Measurements from ENCODE around the gene ARHGAP15.

ARHGAP15 gene

DNA sequence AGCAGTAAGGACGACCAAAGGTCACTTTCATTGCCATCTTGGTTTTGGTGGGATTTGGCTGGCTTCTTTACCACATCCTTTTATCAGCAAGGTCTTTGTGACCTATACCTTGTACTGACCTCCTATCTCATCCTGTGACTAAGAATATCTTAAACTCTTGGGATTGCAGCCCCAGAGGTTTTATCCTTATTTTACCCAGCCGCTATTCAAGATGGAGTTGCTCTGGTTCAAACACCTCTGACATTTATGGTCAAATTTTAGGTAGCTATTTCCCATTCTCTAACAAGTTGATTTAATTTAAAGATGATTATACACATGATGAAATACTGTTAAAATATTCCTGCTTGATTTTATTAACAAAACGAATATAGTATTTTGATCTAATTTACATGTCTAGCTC, 326.1 kb downstream of the ARHGAP15 start:
- H3K4me3 ChIP-seq (replicated peaks; ENCODE audit: insufficient read depth, low read length): no peak overlapping the region
- no peak for DNase-seq (ENCODE audit: low read depth in 1 of 2, low spot score in 1 of 2)
- H3K27ac ChIP-seq (replicated peaks): no peak overlapping the region
- TF ChIP-seq SPI1 (IDR thresholded peaks at IDR 0.05; ENCODE audit: borderline replicate concordance, low read depth) (no peak), GABPA (IDR thresholded peaks at IDR 0.05; ENCODE audit: low read depth) (no peak), POLR2AphosphoS5 (IDR thresholded peaks at IDR 0.05; ENCODE audit: low read depth) (no peak)
- TF ChIP-seq, protein P1, sequence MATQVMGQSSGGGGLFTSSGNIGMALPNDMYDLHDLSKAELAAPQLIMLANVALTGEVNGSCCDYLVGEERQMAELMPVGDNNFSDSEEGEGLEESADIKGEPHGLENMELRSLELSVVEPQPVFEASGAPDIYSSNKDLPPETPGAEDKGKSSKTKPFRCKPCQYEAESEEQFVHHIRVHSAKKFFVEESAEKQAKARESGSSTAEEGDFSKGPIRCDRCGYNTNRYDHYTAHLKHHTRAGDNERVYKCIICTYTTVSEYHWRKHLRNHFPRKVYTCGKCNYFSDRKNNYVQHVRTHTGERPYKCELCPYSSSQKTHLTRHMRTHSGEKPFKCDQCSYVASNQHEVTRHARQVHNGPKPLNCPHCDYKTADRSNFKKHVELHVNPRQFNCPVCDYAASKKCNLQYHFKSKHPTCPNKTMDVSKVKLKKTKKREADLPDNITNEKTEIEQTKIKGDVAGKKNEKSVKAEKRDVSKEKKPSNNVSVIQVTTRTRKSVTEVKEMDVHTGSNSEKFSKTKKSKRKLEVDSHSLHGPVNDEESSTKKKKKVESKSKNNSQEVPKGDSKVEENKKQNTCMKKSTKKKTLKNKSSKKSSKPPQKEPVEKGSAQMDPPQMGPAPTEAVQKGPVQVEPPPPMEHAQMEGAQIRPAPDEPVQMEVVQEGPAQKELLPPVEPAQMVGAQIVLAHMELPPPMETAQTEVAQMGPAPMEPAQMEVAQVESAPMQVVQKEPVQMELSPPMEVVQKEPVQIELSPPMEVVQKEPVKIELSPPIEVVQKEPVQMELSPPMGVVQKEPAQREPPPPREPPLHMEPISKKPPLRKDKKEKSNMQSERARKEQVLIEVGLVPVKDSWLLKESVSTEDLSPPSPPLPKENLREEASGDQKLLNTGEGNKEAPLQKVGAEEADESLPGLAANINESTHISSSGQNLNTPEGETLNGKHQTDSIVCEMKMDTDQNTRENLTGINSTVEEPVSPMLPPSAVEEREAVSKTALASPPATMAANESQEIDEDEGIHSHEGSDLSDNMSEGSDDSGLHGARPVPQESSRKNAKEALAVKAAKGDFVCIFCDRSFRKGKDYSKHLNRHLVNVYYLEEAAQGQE (IDR thresholded peaks at IDR 0.05; ENCODE audit: insufficient replicate concordance, low read depth): no peak
- TF ChIP-seq, protein P2, sequence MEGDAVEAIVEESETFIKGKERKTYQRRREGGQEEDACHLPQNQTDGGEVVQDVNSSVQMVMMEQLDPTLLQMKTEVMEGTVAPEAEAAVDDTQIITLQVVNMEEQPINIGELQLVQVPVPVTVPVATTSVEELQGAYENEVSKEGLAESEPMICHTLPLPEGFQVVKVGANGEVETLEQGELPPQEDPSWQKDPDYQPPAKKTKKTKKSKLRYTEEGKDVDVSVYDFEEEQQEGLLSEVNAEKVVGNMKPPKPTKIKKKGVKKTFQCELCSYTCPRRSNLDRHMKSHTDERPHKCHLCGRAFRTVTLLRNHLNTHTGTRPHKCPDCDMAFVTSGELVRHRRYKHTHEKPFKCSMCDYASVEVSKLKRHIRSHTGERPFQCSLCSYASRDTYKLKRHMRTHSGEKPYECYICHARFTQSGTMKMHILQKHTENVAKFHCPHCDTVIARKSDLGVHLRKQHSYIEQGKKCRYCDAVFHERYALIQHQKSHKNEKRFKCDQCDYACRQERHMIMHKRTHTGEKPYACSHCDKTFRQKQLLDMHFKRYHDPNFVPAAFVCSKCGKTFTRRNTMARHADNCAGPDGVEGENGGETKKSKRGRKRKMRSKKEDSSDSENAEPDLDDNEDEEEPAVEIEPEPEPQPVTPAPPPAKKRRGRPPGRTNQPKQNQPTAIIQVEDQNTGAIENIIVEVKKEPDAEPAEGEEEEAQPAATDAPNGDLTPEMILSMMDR (IDR thresholded peaks at IDR 0.05; ENCODE audit: insufficient read depth, low read length): no peak
- H3K27me3 ChIP-seq (ENCODE audit: insufficient read depth, poor library complexity, severe bottlenecking): no peaks in the 10 kb centered on the region

DNA sequence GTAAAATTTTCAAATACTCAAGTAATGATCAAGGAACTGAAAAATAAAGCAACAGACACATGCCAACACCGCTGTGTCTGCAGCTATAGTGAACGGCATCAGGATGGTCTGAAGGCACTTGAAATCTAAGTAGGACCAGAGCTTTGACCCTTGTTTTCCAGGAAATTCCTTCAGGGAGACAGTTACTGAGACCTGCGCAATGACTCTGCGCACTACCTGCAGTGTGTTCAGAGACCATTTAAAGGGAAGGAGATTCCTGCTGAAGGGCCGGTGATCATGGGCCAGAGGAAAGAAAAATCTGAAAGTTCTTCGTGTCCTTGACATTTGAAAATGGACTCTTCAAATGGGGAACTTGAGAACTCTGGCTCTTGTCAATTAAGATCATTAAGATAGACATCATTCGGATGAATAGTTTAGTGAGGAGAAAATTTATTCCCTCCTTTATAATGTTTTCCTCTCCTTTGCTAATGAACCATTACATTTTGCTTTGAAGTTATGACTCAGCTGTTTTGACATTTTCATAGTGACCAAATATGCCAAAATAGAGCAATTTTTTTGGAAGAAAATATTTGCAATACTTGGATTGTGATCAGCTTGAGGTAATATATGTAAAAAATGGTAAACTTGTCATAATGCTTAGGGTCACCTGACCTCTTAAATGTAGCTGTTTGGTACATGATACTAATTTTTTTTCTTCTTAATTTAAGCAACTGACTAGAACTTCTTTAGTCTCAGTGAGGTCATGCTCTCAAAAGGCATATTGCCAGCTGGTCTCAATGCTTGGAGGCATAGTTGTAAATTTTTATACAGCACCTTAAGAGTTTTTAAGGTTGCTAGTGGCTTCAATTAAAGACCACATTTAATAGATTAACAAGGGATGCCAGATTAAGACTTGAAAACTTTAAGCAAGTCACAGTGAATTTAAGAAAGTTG, 329.3 kb downstream of the ARHGAP15 start:
- H3K27me3 ChIP-seq (ENCODE audit: insufficient read depth, poor library complexity, severe bottlenecking): no peaks in the 10 kb centered on the region
- TF ChIP-seq GABPA (IDR thresholded peaks at IDR 0.05; ENCODE audit: low read depth) (no peak), POLR2AphosphoS5 (IDR thresholded peaks at IDR 0.05; ENCODE audit: low read depth) (no peak), SPI1 (IDR thresholded peaks at IDR 0.05; ENCODE audit: borderline replicate concordance, low read depth) (no peak)
- TF ChIP-seq, protein P1 (IDR thresholded peaks at IDR 0.05; ENCODE audit: insufficient replicate concordance, low read depth): no peak
- TF ChIP-seq, protein P2 (IDR thresholded peaks at IDR 0.05; ENCODE audit: insufficient read depth, low read length): no peak
- no peak for DNase-seq (ENCODE audit: low read depth in 1 of 2, low spot score in 1 of 2)
- H3K27ac ChIP-seq (replicated peaks): no peak overlapping the region
- H3K4me3 ChIP-seq (replicated peaks; ENCODE audit: insufficient read depth, low read length): no peak overlapping the region

DNA sequence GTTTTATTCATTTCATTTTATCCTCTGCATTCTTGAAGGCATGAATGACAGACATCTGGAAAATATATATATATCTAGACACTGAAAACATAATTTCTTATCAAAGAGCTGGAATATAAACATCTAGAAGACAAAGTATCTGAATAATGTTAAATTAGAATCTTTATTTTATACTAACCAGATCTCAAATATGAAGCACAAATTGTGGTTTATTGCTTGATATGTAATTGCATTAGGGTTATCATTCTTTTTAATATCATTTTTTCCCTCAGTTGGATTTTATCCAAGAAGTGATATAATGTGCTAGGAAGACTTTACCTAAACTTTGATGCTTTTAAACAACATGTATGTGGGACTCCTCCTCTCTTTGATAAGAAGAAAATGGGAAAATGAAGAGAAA, 331.2 kb downstream of the ARHGAP15 start:
- TF ChIP-seq, protein P1 (IDR thresholded peaks at IDR 0.05; ENCODE audit: insufficient replicate concordance, low read depth): no peak
- TF ChIP-seq, protein P2 (IDR thresholded peaks at IDR 0.05; ENCODE audit: insufficient read depth, low read length): no peak
- TF ChIP-seq POLR2AphosphoS5 (IDR thresholded peaks at IDR 0.05; ENCODE audit: low read depth) (no peak), SPI1 (IDR thresholded peaks at IDR 0.05; ENCODE audit: borderline replicate concordance, low read depth) (no peak), GABPA (IDR thresholded peaks at IDR 0.05; ENCODE audit: low read depth) (no peak)
- no peak overlapping the region for H3K27ac ChIP-seq (replicated peaks)
- no peak for DNase-seq (ENCODE audit: low read depth in 1 of 2, low spot score in 1 of 2)
- H3K4me3 ChIP-seq (replicated peaks; ENCODE audit: insufficient read depth, low read length): no peak overlapping the region
- H3K27me3 ChIP-seq (ENCODE audit: insufficient read depth, poor library complexity, severe bottlenecking): no peaks in the 10 kb centered on the region

All from HL-60 (cell line).